Endodermal cell (in vitro differentiated cells): ENCODE data around the gene LPP. TPM values are rescaled to one million over a fixed set of nuclear protein-coding genes. Genes with fewer than 3 reads are reported as not detected.

Source experiments
- DNase-seq: peaks from one replicate; pipeline ENCODE4 v3.0.0-alpha.2; 2017
- H3K27ac ChIP-seq: 2 replicates; pipeline ENCODE4 v1.5.1; 2013; ENCODE audit warnings: mild to moderate bottlenecking, low read depth, low read length, moderate library complexity
- H3K27me3 ChIP-seq: 2 replicates; pipeline ENCODE4 v1.6.1; 2013; ENCODE audit warnings: mild to moderate bottlenecking, low read length, moderate library complexity; ENCODE audit not compliant: insufficient read depth, control insufficient read depth, poor library complexity, severe bottlenecking
- H3K36me3 ChIP-seq: 2 replicates; pipeline ENCODE4 v1.7.0; 2013; ENCODE audit warnings: mild to moderate bottlenecking, low read length, moderate library complexity; ENCODE audit not compliant: control insufficient read depth, insufficient read depth
- H3K4me1 ChIP-seq: one replicate; pipeline ENCODE4 v1.7.0; 2013; ENCODE audit warnings: low read length; ENCODE audit not compliant: control insufficient read depth, insufficient read depth
- H3K4me3 ChIP-seq: 2 replicates; pipeline ENCODE4 v1.5.1; 2013; ENCODE audit warnings: mild to moderate bottlenecking, low read length, moderate library complexity
- H3K9ac ChIP-seq: 2 replicates; pipeline ENCODE4 v1.6.1; 2013; ENCODE audit warnings: mild to moderate bottlenecking, low read length, moderate library complexity; ENCODE audit not compliant: poor library complexity, severe bottlenecking; ENCODE audit errors: extremely low read depth
- H3K9me3 ChIP-seq: 2 replicates; pipeline ENCODE4 v1.6.1; 2013; ENCODE audit warnings: mild to moderate bottlenecking, low read length, moderate library complexity; ENCODE audit not compliant: control insufficient read depth
- H3K27ac Mint-ChIP-seq: 2 replicates; pipeline ENCODE4 v1.8.0; 2020; ENCODE audit warnings: mixed read lengths
- H3K27me3 Mint-ChIP-seq: 2 replicates; pipeline ENCODE4 v1.8.0; 2021; ENCODE audit warnings: mild to moderate bottlenecking, mixed read lengths; ENCODE audit not compliant: insufficient read depth
- H3K36me3 Mint-ChIP-seq: 2 replicates; pipeline ENCODE4 v1.8.0; 2020; ENCODE audit warnings: low read depth, mixed read lengths
- H3K4me1 Mint-ChIP-seq: 2 replicates; pipeline ENCODE4 v1.8.0; 2020; ENCODE audit warnings: mixed read lengths
- H3K4me3 Mint-ChIP-seq: 2 replicates; pipeline ENCODE4 v1.8.0; 2020; ENCODE audit warnings: mild to moderate bottlenecking, moderate library complexity, mixed read lengths
- H3K9me3 Mint-ChIP-seq: 2 replicates; pipeline ENCODE4 v1.8.0; 2020; ENCODE audit warnings: mild to moderate bottlenecking, mixed read lengths
- WGBS, 2 experiments: methylation state at CpG; one replicate each; pipeline versions ENCODE4 v1.1.5 to v1.1.7; 2013; ENCODE audit warnings: missing lambda C conversion rate in 2 of 2, mixed read lengths in 1 of 2; ENCODE audit not compliant: insufficient coverage in 1 of 2, insufficient read length in 1 of 2; 5-methylcytosine and 5-hydroxymethylcytosine counted together
- total RNA-seq, 2 donors: library from RNA; stranded (reverse); fragmentation: NEBNext Ultra II Directional in 1 of 2; extraction: Animal tissue kit (Norgen Biotek cat#: 25700) in 1 of 2; gene quantifications; 2 replicates in 1 of 2; 3 replicates in 1 of 2; pipeline ENCODE4 v1.2.1, GENCODE V29; 2021
- TF ChIP-seq, protein P1 (sequence below): fragments of 200-600 bp; sonication (generic); conservative IDR thresholded peaks from 2 replicates; pipeline ENCODE4 v1.5.0; 2021; ENCODE audit warnings: antibody characterized with exemption, mild to moderate bottlenecking

LPP gene
- total RNA-seq, 2 donors from 2014 or later, result 78.0 to 105 TPM

DNA sequence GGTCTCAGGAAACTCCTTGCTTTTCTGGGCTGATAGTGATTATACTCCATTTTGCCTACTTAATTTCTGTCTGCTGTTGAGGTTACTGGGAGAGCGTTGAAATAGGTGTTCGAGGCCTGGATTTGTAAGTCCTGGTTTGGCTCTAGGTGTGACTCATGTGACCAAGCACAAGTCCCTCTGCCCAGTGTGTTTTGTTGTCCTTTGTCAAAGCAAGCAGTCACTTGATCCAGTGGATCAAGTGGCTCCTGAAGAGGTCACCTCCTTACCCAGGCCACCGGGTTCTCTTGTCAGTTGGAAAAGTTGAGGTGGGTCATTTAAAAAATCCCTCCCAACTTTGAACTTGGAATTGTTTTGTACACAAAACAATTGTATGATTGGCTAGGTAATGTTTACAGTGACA lies 70.0 kb downstream of the LPP start:
- peaks cover 67% of the 10 kb centered on the region for H3K36me3 ChIP-seq
- Mint-ChIP-seq H3K9me3 (no peaks in the 10 kb centered on the region), H3K27me3 (no peaks in the 10 kb centered on the region), H3K4me3 (no peak overlapping the region), H3K4me1 (peaks cover 29% of the 10 kb centered on the region), H3K36me3 (peaks cover 10% of the 10 kb centered on the region), H3K27ac (no peak overlapping the region)
- TF ChIP-seq, protein P1, sequence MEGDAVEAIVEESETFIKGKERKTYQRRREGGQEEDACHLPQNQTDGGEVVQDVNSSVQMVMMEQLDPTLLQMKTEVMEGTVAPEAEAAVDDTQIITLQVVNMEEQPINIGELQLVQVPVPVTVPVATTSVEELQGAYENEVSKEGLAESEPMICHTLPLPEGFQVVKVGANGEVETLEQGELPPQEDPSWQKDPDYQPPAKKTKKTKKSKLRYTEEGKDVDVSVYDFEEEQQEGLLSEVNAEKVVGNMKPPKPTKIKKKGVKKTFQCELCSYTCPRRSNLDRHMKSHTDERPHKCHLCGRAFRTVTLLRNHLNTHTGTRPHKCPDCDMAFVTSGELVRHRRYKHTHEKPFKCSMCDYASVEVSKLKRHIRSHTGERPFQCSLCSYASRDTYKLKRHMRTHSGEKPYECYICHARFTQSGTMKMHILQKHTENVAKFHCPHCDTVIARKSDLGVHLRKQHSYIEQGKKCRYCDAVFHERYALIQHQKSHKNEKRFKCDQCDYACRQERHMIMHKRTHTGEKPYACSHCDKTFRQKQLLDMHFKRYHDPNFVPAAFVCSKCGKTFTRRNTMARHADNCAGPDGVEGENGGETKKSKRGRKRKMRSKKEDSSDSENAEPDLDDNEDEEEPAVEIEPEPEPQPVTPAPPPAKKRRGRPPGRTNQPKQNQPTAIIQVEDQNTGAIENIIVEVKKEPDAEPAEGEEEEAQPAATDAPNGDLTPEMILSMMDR, result no peak
- H3K27me3 ChIP-seq, result no peaks in the 10 kb centered on the region
- H3K4me1 ChIP-seq, result peaks cover 14% of the 10 kb centered on the region
- H3K9me3 ChIP-seq, result no peaks in the 10 kb centered on the region
- no peak overlapping the region for H3K4me3 ChIP-seq
- 91 to 100% methylated on average over 2 to 3 of the region's 3 CpGs for WGBS, 2 experiments
- H3K9ac ChIP-seq, result no peak overlapping the region
- no peak overlapping the region for H3K27ac ChIP-seq
- DNase-seq, result no peak

DNA sequence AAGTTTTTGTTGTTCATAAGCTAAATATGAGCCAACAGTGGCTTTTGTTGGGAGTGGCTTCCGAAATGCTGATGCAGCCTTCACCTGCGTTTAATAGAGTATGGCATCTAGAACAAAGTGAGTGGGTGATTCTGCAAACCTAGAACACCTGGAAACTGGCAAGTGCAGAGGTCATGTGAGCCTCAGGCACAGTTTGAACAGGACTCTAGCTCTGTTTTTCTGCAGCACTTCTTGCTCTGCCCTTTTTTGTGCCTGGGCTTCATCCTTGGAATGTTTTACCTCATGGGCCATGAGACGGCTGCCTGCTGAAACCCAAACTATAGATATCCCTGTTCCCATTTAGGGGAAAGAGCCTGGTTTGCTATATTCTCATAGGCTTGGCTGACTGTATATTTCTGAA lies 73.5 kb downstream of the LPP start:
- no peak overlapping the region for H3K4me3 Mint-ChIP-seq

DNA sequence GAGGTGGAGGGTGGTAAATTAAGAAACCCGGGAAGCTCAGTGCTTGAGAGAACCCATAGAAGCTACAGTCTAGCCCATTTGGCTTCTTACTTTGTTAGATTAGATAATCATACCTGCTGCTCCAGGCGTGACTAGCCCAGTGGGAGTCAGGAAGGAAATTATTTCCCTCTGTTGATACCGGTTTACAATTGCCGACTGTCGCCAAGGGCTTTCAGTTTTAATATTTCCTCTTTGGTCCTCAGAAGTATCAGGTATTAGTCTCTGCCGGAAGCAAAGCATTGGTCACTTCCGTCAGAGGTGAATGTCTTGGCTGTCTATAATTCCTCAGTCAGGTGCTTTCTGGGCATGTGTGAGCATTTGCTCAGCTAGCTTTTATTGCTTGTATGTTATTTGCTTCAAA lies 75.2 kb downstream of the LPP start:
- no peak overlapping the region for H3K4me3 Mint-ChIP-seq

More for the DNA sequence above, 73.5 kb downstream of the LPP start:
- no peak overlapping the region for H3K4me3 ChIP-seq
- TF ChIP-seq, protein P1, result no peak
- no peak overlapping the region for H3K27ac ChIP-seq
- H3K4me1 Mint-ChIP-seq, result peaks cover 27% of the 10 kb centered on the region
- no peaks in the 10 kb centered on the region for H3K9me3 ChIP-seq
- H3K27ac Mint-ChIP-seq, result no peak overlapping the region
- H3K4me1 ChIP-seq, result peaks cover 7% of the 10 kb centered on the region
- H3K27me3 ChIP-seq, result no peaks in the 10 kb centered on the region
- no peaks in the 10 kb centered on the region for H3K9me3 Mint-ChIP-seq
- H3K36me3 Mint-ChIP-seq, result peaks cover 15% of the 10 kb centered on the region
- H3K9ac ChIP-seq, result no peak overlapping the region
- 89 to 93% methylated on average over 2 to 3 of the region's 3 CpGs for WGBS, 2 experiments
- no peak for DNase-seq
- H3K27me3 Mint-ChIP-seq, result no peaks in the 10 kb centered on the region
- H3K36me3 ChIP-seq, result peaks cover 57% of the 10 kb centered on the region

More for the DNA sequence above, 75.2 kb downstream of the LPP start:
- H3K27me3 Mint-ChIP-seq, result no peaks in the 10 kb centered on the region
- H3K4me1 Mint-ChIP-seq, result peaks cover 13% of the 10 kb centered on the region
- Histone ChIP-seq H3K4me3 (no peak overlapping the region), H3K9ac (no peak overlapping the region), H3K9me3 (no peaks in the 10 kb centered on the region), H3K27ac (no peak overlapping the region), H3K4me1 (peaks cover 7% of the 10 kb centered on the region), H3K27me3 (no peaks in the 10 kb centered on the region), H3K36me3 (peaks cover 58% of the 10 kb centered on the region)
- TF ChIP-seq, protein P1, result no peak
- DNase-seq, result no peak
- 83 to 84% methylated on average over 6 to 7 of the region's 7 CpGs for WGBS, 2 experiments
- peaks cover 13% of the 10 kb centered on the region for H3K36me3 Mint-ChIP-seq
- H3K27ac Mint-ChIP-seq, result no peak overlapping the region
- no peaks in the 10 kb centered on the region for H3K9me3 Mint-ChIP-seq
